Spleen (tissue), 7 donors: Measurements from ENCODE around the gene ADGRV1.
"Not testable (repeated sequence)": the region's sequence is repeated elsewhere in the genome, so short reads cannot be mapped to it uniquely, and the experiment has no call there.

Source experiments
- POLR2A ChIP-seq, 3 donors: fragments of 450-650 bp; IDR thresholded peaks; one replicate each; pipeline ENCODE4 v1.5.1; 2017; ENCODE audit warnings: antibody characterized with exemption in 3 of 3, mild to moderate bottlenecking in 1 of 3
- POLR2AphosphoS5 ChIP-seq, 3 donors: sonication (generic); formaldehyde crosslinking; IDR thresholded peaks; one replicate each; pipeline ENCODE4 v1.5.1; 2017; ENCODE audit warnings: antibody characterized with exemption in 3 of 3
- TF ChIP-seq, protein P1 (sequence below), 11 experiments: fragments of 200-600 bp in 7 of 11; fragments of 450-650 bp in 4 of 11; sonication (generic) in 4 of 11; IDR thresholded peaks in 8 of 11; conservative IDR thresholded peaks in 3 of 11; 1 replicate in 7 of 11; 2 replicates in 4 of 11; pipeline versions ENCODE4 v1.4.0 to v1.8.0; 2016 to 2021; ENCODE audit warnings: antibody characterized with exemption in 11 of 11, inconsistent platforms in 4 of 11, mild to moderate bottlenecking in 1 of 11
- donor health status: DM: no; HTN: no; CAD: no; lungs with moderate emphysema.
- donor health status: DM: no; HTN: no; CAD: no.
- donor health status: DM: no; HTN: no; CAD: no.

DNA sequence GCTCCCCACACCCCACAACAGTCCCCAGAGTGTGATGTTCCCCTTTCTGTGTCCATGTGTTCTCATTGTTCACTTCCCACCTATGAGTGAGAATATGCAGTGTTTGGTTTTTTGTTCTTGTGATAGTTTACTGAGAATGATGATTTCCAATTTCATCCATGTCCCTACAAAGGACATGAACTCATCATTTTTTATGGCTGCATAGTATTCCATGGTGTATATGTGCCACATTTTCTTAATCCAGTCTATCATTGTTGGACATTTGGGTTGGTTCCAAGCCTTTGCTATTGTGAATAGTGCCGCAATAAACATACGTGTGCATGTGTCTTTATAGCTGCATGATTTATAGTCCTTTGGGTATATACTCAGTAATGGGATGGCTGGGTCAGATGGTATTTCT lies 127.8 kb downstream of the ADGRV1 start:
- TF ChIP-seq, protein P1, sequence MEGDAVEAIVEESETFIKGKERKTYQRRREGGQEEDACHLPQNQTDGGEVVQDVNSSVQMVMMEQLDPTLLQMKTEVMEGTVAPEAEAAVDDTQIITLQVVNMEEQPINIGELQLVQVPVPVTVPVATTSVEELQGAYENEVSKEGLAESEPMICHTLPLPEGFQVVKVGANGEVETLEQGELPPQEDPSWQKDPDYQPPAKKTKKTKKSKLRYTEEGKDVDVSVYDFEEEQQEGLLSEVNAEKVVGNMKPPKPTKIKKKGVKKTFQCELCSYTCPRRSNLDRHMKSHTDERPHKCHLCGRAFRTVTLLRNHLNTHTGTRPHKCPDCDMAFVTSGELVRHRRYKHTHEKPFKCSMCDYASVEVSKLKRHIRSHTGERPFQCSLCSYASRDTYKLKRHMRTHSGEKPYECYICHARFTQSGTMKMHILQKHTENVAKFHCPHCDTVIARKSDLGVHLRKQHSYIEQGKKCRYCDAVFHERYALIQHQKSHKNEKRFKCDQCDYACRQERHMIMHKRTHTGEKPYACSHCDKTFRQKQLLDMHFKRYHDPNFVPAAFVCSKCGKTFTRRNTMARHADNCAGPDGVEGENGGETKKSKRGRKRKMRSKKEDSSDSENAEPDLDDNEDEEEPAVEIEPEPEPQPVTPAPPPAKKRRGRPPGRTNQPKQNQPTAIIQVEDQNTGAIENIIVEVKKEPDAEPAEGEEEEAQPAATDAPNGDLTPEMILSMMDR (IDR thresholded peaks at IDR 0.05 in 8 of 11, conservative IDR thresholded peaks at IDR 0.05 in 3 of 11) = not testable (repeated sequence)
- not testable (repeated sequence) for TF ChIP-seq POLR2AphosphoS5, POLR2A (IDR thresholded peaks at IDR 0.05)
